Skin epidermis (tissue), 12 donors: ENCODE data around the gene CAMK2A.
A peak's percentile ranks its signal among the peaks of the same experiment; 100 is the strongest.

ENCODE experiments used
- H3K27ac ChIP-seq, 21 experiments: fragments of 200-600 bp; sonication (generic) in 11 of 21; one replicate each; pipeline ENCODE4 v1.5.0; 2020; ENCODE audit warnings: mild to moderate bottlenecking in 3 of 21, inconsistent platforms in 2 of 21, moderate library complexity in 2 of 21
- H3K4me3 ChIP-seq, 7 experiments: fragments of 200-600 bp; sonication (generic) in 2 of 7; one replicate each; pipeline ENCODE4 v1.5.0; 2020; ENCODE audit warnings: inconsistent platforms in 2 of 7, mild to moderate bottlenecking in 2 of 7, moderate library complexity in 1 of 7

Gene CAMK2A

GRCh38 chr5:150222906-150223305 lies 66.7 kb downstream of the CAMK2A start:
- Histone ChIP-seq H3K4me3 (no peak overlapping the region), H3K27ac (no peak overlapping the region)

DNA sequence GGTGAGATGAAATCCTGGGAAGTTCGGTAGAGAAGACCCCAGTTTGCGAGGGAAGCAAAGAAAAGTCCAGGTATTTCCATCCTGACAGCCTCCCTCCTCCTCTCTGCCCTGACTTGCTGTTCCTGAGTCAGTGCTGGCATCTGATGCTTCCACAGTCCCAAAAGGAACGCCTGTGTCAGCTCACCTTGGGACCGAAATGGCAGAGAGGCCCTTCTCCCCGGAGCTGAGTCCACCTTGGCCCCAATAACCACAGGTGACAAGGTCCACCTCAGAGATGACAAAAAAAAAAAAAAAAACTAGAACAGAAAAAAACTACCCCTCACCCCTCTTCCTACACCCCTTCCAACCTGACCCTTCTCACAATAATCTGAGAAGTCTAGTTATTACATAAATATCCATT lies 68.1 kb downstream of the CAMK2A start:
- Histone ChIP-seq H3K27ac (no peak overlapping the region), H3K4me3 (no peak overlapping the region)

DNA sequence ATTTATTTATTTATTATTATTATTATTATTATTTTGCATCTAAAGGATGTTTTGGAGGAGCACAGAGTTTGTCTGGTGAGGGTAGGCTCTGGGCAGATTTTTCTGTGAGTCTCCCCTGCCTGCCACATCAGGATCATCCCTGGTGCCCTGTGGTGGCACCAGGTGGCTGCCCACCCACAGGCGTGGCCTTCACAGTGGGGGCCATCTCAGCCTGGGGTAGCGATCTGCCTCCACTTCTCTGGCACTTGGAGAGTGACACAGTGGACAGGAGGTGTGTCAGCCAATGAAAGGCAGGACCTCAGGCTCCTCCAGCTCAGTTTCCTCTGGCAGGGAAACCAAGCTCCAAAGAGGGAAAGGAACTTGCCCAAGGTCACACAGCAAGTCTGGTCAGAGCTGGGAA lies 69.7 kb downstream of the CAMK2A start:
- Histone ChIP-seq H3K27ac (no peak overlapping the region), H3K4me3 (no peak overlapping the region)

DNA sequence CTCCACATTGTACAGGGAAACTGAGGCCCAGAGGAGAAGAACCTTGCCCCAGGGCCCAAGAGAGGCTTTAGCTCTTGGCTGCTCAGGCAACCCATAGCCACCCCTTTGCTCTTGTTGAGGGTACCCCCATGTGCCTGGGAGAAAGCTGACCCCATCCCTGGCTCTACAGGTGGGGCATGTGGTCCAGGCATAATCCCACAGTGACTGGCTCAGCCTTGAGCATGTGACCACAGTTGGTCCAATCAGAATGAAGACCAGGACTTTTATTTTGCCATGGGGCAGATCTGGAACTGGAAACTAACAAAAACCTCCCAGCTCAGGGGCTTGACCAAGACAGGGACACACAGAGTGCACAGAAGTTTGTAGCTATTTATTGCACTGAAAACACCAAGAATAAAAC lies 70.4 kb downstream of the CAMK2A start:
- H3K27ac ChIP-seq, result no peak overlapping the region
- H3K4me3 ChIP-seq, result no peak overlapping the region

GRCh38 chr5:150218693-150219035 lies 70.9 kb downstream of the CAMK2A start:
- Histone ChIP-seq H3K27ac (no peak overlapping the region), H3K4me3 (no peak overlapping the region)

GRCh38 chr5:150217873-150218692 lies 71.5 kb downstream of the CAMK2A start:
- Histone ChIP-seq H3K27ac (no peak overlapping the region), H3K4me3 (no peak overlapping the region)

- H3K27ac ChIP-seq, result peak overlapping the region in 1 of 21 experiments; percentile 77
Measured at GRCh38 chr5:150217038-150217437, 72.5 kb downstream of the CAMK2A start.

DNA sequence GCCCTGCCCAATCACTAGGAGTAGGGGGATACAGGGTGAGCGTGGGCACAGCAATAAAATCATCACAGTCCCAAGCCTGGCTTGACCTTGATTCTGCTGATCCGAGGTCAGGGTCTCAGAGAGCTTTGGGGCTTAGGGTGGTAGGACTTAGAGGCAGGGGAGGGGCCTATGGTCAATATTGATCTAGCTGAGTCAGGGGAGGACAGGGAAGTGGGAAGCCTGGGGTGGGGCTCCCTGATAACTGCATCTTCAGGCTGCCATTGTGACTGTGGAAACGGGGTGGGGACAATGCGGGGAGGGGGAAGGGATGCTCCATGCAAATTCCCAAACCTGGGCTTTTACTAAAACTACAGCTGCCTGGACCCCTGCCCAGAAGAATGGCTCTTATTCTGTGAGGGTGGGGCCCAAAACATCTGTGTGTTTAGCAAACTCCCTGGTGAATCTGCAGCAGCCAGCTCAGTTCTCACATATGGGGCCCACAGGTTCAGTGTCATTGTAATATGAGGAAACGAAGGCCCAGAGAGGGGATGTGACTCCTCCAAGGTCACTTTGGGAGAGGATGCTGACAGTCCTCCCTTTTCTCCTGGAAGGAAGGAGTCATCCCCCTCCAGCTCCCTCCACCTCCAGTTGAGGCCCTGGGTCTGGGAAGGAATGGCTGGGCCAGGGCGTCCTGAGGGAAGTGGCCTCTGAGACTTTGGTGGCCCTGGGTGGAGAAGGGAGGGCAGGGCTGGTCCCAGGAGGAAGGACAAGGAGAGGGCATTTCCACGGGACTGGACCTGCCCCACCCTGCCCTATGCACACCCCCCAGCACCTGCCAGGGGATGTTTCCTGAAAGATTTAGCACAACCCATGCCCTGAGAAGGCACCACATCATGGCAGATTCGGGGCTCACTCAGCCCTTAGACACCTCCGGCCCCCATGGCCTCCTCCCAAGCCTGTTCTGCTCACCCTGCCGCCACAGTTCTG lies 73.3 kb downstream of the CAMK2A start:
- H3K4me3 ChIP-seq, result no peak overlapping the region
- H3K27ac ChIP-seq, result peak overlapping the region in 8 of 21 experiments; percentile 35 to 81 (median 58)

More at GRCh38 chr5:150217038-150217437, 72.5 kb downstream of the CAMK2A start:
- no peak overlapping the region for H3K4me3 ChIP-seq

DNA sequence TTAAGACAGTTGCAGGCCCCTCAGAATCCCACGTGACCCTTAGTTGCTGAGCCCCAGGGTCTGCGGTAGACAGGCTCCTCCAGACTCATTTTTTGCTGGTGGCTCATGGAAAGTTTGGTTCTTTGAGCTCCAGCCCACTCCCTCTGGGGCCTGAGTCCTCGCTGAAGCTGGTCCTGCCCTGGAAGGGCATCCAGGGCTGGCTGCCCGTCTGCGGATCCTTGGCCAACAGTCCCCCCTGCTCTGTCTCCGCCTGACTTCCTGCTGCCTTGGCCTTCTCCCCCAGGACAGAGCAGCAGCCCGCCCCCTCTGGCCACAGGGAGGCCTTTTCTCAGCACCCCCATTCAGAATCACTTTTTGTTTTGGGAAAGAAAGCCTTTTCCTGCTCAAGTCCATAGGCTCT lies 75.3 kb downstream of the CAMK2A start:
- H3K27ac ChIP-seq, result peak overlapping the region in 17 of 21 experiments; percentile 0 to 81 (median 57)
- H3K4me3 ChIP-seq, result no peak overlapping the region

GRCh38 chr5:150213530-150213929 lies 76.0 kb downstream of the CAMK2A start:
- Histone ChIP-seq H3K4me3 (no peak overlapping the region), H3K27ac (peak overlapping the region in 16 of 21 experiments; percentile 0 to 81 (median 61))

DNA sequence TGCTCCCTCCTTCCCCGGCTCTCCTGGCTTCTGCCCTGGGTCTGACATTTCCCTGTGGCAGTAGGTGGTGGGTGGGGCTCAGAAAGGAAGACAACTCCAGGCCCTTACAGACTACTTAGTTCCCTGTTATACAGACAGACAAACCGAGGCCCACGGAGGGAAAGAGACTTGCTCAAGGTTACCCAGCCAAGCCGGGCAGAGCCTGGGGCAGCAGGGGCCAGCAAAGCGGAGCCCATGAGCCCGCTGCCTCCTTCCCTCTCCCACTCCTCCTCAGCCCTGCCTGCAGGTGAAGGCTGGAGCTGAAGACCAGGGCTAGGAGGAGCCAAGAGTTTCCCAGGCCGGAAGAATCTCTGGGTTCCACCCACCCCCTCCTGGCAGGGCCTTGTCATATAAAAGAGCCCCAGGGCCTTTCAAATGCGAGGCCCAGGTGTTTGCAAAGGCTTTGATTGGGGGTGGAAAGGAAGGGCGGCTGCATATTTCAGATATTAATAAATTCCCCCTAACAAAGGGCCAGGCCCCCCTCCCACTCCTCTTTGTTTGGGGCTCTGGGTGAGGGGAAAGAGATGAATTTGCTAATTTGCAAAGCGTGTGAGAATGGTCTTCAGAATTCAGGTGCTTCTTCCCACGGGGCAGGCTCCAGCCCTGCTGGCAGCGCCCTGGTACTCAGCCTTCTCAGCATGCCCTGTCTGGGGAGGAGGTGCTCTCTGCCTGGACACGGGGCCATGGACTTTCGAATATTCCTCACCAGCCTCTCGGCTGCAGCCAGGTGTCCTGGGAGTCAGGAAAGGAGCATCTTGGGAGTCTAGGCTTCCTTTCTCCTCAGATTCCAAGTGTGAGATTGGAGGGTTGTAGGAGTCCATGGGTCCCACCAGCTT lies 78.2 kb downstream of the CAMK2A start:
- peak overlapping the region in 6 of 21 experiments; percentile 9 to 57 (median 40) for H3K27ac ChIP-seq
- no peak overlapping the region for H3K4me3 ChIP-seq

- Histone ChIP-seq H3K27ac (peak overlapping the region in 2 of 21 experiments; percentile 46 to 52), H3K4me3 (no peak overlapping the region)
Measured at GRCh38 chr5:150210644-150211043, 78.9 kb downstream of the CAMK2A start.

DNA sequence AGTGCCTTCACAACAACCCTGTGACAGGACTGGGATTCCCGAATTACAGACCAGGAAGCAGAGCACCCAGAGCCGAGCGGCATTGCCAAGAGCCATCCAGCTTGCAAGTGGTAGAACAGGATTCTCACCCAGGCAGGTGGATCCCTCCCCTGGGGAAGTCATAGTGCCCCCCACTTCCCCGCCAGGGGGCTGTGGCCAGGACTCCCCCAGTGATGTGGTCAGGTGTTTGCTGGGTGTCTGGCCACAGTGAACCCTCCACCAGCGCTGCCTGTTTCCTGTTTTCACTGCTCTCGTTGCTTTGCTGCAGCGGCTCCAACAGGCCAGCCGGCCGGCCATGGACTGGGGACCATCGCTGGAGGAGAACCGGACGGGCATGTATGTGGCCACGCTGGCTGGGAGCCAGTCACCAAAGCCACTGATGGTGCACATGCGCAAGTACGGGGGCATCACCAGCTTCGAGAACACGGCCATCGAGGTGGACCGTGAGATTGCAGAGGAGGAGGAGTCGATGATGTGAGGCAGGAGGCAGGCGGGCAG lies 80.4 kb downstream of the CAMK2A start:
- Histone ChIP-seq H3K27ac (peak overlapping the region in 14 of 21 experiments; percentile 49 to 74 (median 64)), H3K4me3 (no peak overlapping the region)

DNA sequence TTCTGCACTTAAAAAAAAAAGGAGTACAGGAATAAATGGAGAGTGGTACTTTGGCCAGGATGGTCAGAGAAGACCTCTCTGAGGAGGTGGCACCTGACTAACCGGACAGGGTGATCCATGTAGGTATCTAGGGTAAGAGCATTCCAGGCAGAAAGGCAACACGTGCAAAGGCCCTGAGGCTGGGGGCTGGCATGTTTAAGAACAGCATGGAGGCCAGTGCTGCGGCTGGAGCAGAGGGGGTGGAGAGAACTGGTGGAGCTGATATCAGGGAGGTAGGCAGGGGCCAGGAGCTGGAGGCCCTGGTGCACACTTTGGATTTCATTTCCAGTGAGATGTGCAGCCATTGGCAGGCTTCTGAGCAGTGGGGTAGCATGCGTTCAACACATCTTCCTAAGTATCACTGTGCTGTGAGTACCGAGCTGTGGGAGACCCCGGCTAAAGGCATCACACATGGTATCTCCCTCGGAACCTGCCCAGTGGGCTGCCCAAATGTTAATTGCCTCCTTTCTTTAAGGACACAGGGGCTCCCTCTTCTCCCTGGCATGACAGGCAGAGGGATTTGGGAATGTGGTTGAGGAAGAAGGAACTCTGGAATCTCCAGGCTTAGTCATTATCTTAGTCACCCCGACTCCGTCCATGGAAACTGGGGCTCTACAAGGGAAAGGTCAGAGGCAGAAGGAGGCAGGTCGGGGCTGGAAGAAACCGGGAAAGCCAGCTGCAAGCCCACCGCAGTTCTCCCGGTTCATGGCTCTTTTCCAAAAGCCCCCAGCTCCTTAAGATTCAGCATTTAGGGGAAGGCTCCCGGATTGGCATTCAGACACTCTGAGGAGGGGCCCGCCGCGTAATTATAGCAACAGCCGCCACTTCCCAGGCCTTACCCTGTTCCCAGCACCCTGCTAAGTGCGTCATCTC lies 81.1 kb downstream of the CAMK2A start:
- H3K4me3 ChIP-seq, result no peak overlapping the region

GRCh38 chr5:150206779-150207115 lies 82.8 kb downstream of the CAMK2A start:
- no peak overlapping the region for H3K27ac ChIP-seq
- no peak overlapping the region for H3K4me3 ChIP-seq

More for the DNA sequence above, 81.1 kb downstream of the CAMK2A start:
- peak overlapping the region in 15 of 21 experiments; percentile 34 to 74 (median 62) for H3K27ac ChIP-seq

- H3K4me3 ChIP-seq, result no peak overlapping the region
Measured at GRCh38 chr5:150206098-150206778, 83.3 kb downstream of the CAMK2A start.

DNA sequence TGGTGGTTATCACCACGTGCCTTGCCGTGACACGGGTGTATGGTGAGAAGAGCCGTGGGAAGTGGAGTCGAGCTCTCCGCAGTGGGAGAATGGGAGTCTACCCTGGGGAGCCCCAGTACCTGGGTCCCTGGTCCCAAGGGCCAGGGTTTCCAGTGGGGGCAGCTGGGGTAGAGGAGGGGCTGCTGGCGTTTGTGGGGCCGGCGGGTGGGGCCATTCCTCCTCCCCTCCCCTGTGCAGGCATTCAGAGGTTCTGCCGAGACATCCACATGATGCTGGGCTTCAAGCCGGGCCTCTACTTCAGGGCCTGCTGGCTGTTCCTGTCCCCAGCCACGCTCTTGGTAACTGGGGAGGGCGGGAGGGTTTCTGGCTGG lies 85.0 kb downstream of the CAMK2A start:
- no peak overlapping the region for H3K4me3 ChIP-seq
- no peak overlapping the region for H3K27ac ChIP-seq

More at GRCh38 chr5:150206098-150206778, 83.3 kb downstream of the CAMK2A start:
- no peak overlapping the region for H3K27ac ChIP-seq
